Effector memory CD8-positive, alpha-beta T cell (primary cell): Measurements from ENCODE around the gene TRABD.
A peak's percentile ranks its signal among the peaks of the same experiment; 100 is the strongest.

Source experiments
- ATAC-seq: fragments of 150-1000 bp; cut with Tn5 transposase; replicated peaks from 2 replicates; pipeline ENCODE4 v1.10.0; 2021; ENCODE audit warnings: mild to moderate bottlenecking, moderate library complexity
- DNase-seq, 3 experiments: peaks; one replicate each; pipeline ENCODE4 v3.0.0; 2021
- H3K27ac Mint-ChIP-seq, 2 donors: one replicate each; pipeline ENCODE4 v1.8.0; 2022; ENCODE audit warnings: mild to moderate bottlenecking in 2 of 2, mixed read lengths in 2 of 2, moderate library complexity in 2 of 2
- H3K27me3 Mint-ChIP-seq, 2 donors: one replicate each; pipeline ENCODE4 v1.8.0; 2022; ENCODE audit warnings: mixed read lengths in 2 of 2
- H3K36me3 Mint-ChIP-seq: one replicate; pipeline ENCODE4 v1.8.0; 2022; ENCODE audit warnings: mild to moderate bottlenecking, moderate library complexity, mixed read lengths; ENCODE audit not compliant: insufficient read depth
- H3K4me1 Mint-ChIP-seq, 2 donors: one replicate each; pipeline ENCODE4 v1.8.0; 2022; ENCODE audit warnings: low read depth in 2 of 2, mixed read lengths in 2 of 2
- H3K4me3 Mint-ChIP-seq, 2 donors: one replicate each; pipeline ENCODE4 v1.8.0; 2022; ENCODE audit warnings: mild to moderate bottlenecking in 2 of 2, mixed read lengths in 2 of 2, moderate library complexity in 2 of 2
- H3K9me3 Mint-ChIP-seq, 2 donors: one replicate each; pipeline ENCODE4 v1.8.0; 2022; ENCODE audit warnings: mixed read lengths in 2 of 2

The TRABD gene

GRCh38 chr22:50220603-50221409, 35.1 kb downstream of the TRABD start:
- H3K27me3 Mint-ChIP-seq = no peaks in the 10 kb centered on the region
- peaks cover 82% of the 10 kb centered on the region for H3K36me3 Mint-ChIP-seq
- no peaks in the 10 kb centered on the region for H3K9me3 Mint-ChIP-seq
- H3K4me3 Mint-ChIP-seq = no peak overlapping the region
- no peak overlapping the region for H3K27ac Mint-ChIP-seq
- peaks cover 0 to 2% of the 10 kb centered on the region in 2 donors for H3K4me1 Mint-ChIP-seq
- ATAC-seq (no peak), DNase-seq (no peak)

GRCh38 chr22:50221410-50222300, 35.9 kb downstream of the TRABD start:
- ATAC-seq (no peak), DNase-seq (no peak)
- H3K27ac Mint-ChIP-seq = no peak overlapping the region
- peaks cover 0 to 2% of the 10 kb centered on the region in 2 donors for H3K4me1 Mint-ChIP-seq
- H3K27me3 Mint-ChIP-seq = no peaks in the 10 kb centered on the region
- H3K36me3 Mint-ChIP-seq = peaks cover 79% of the 10 kb centered on the region
- no peaks in the 10 kb centered on the region for H3K9me3 Mint-ChIP-seq
- no peak overlapping the region for H3K4me3 Mint-ChIP-seq

GRCh38 chr22:50222508-50222907, 36.8 kb downstream of the TRABD start:
- no peaks in the 10 kb centered on the region for H3K27me3 Mint-ChIP-seq
- peaks cover 79% of the 10 kb centered on the region for H3K36me3 Mint-ChIP-seq
- peak overlapping the region in 1 of 2 donors; percentile 32 for H3K27ac Mint-ChIP-seq
- no peak for ATAC-seq
- no peak overlapping the region for H3K4me3 Mint-ChIP-seq
- H3K4me1 Mint-ChIP-seq = peaks cover 4% of the 10 kb centered on the region in 2 donors
- H3K9me3 Mint-ChIP-seq = no peaks in the 10 kb centered on the region
- no peak for DNase-seq

- no peak overlapping the region for H3K4me3 Mint-ChIP-seq
- peaks cover 4 to 12% of the 10 kb centered on the region in 2 donors for H3K4me1 Mint-ChIP-seq
- no peaks in the 10 kb centered on the region for H3K9me3 Mint-ChIP-seq
- peaks cover 80% of the 10 kb centered on the region for H3K36me3 Mint-ChIP-seq
- ATAC-seq (no peak), DNase-seq (no peak)
- H3K27me3 Mint-ChIP-seq = no peaks in the 10 kb centered on the region
- peak overlapping the region in 1 of 2 donors; percentile 67 for H3K27ac Mint-ChIP-seq
Measured at GRCh38 chr22:50224071-50224470, 38.4 kb downstream of the TRABD start.

GRCh38 chr22:50225200-50225969, 39.7 kb downstream of the TRABD start:
- Mint-ChIP-seq H3K4me1 (peaks cover 4 to 12% of the 10 kb centered on the region in 2 donors), H3K27ac (peak overlapping the region in 1 of 2 donors; percentile 57), H3K27me3 (no peaks in the 10 kb centered on the region), H3K4me3 (no peak overlapping the region), H3K36me3 (peaks cover 73% of the 10 kb centered on the region), H3K9me3 (no peaks in the 10 kb centered on the region)
- DNase-seq (no peak), ATAC-seq (no peak)

GRCh38 chr22:50226063-50226874, 40.6 kb downstream of the TRABD start:
- H3K9me3 Mint-ChIP-seq = no peaks in the 10 kb centered on the region
- ATAC-seq (no peak), DNase-seq (no peak)
- H3K4me3 Mint-ChIP-seq = no peak overlapping the region
- peak overlapping the region in 1 of 2 donors; percentile 57 for H3K27ac Mint-ChIP-seq
- peaks cover 74% of the 10 kb centered on the region for H3K36me3 Mint-ChIP-seq
- H3K4me1 Mint-ChIP-seq = peaks cover 4 to 12% of the 10 kb centered on the region in 2 donors
- H3K27me3 Mint-ChIP-seq = no peaks in the 10 kb centered on the region

GRCh38 chr22:50226875-50227165, 41.1 kb downstream of the TRABD start:
- Mint-ChIP-seq H3K4me3 (no peak overlapping the region), H3K27ac (no peak overlapping the region), H3K36me3 (peaks cover 77% of the 10 kb centered on the region), H3K9me3 (no peaks in the 10 kb centered on the region), H3K4me1 (peaks cover 4 to 12% of the 10 kb centered on the region in 2 donors), H3K27me3 (no peaks in the 10 kb centered on the region)
- DNase-seq (no peak), ATAC-seq (no peak)

- peaks cover 4 to 12% of the 10 kb centered on the region in 2 donors for H3K4me1 Mint-ChIP-seq
Measured at GRCh38 chr22:50227579-50228215, 42.0 kb downstream of the TRABD start.

GRCh38 chr22:50228366-50228765, 42.7 kb downstream of the TRABD start:
- Mint-ChIP-seq H3K4me3 (no peak overlapping the region), H3K27ac (peak overlapping the region; percentile 52 to 89), H3K4me1 (peaks cover 4 to 12% of the 10 kb centered on the region in 2 donors), H3K36me3 (peaks cover 83% of the 10 kb centered on the region), H3K27me3 (no peaks in the 10 kb centered on the region), H3K9me3 (no peaks in the 10 kb centered on the region)
- no peak for DNase-seq
- no peak for ATAC-seq

More at GRCh38 chr22:50227579-50228215, 42.0 kb downstream of the TRABD start:
- DNase-seq (no peak), ATAC-seq (no peak)
- Mint-ChIP-seq H3K27me3 (no peaks in the 10 kb centered on the region), H3K9me3 (no peaks in the 10 kb centered on the region), H3K27ac (peak overlapping the region in 1 of 2 donors; percentile 18), H3K36me3 (peaks cover 81% of the 10 kb centered on the region), H3K4me3 (no peak overlapping the region)

GRCh38 chr22:50229370-50229769, 43.7 kb downstream of the TRABD start:
- Mint-ChIP-seq H3K27ac (peak overlapping the region in 1 of 2 donors; percentile 89), H3K9me3 (no peaks in the 10 kb centered on the region), H3K36me3 (peaks cover 81% of the 10 kb centered on the region), H3K4me1 (peaks cover 10 to 19% of the 10 kb centered on the region in 2 donors), H3K27me3 (no peaks in the 10 kb centered on the region), H3K4me3 (no peak overlapping the region)
- ATAC-seq (no peak), DNase-seq (no peak)

GRCh38 chr22:50232481-50233151, 46.9 kb downstream of the TRABD start:
- ATAC-seq (no peak), DNase-seq (no peak)
- H3K4me1 Mint-ChIP-seq = peaks cover 21 to 31% of the 10 kb centered on the region in 2 donors
- peak overlapping the region in 1 of 2 donors; percentile 38 for H3K27ac Mint-ChIP-seq
- H3K36me3 Mint-ChIP-seq = peaks cover 64% of the 10 kb centered on the region
- H3K27me3 Mint-ChIP-seq = no peaks in the 10 kb centered on the region
- no peak overlapping the region for H3K4me3 Mint-ChIP-seq
- H3K9me3 Mint-ChIP-seq = no peaks in the 10 kb centered on the region

GRCh38 chr22:50233223-50233622, 47.5 kb downstream of the TRABD start:
- H3K27me3 Mint-ChIP-seq = no peaks in the 10 kb centered on the region
- peaks cover 21 to 36% of the 10 kb centered on the region in 2 donors for H3K4me1 Mint-ChIP-seq
- no peaks in the 10 kb centered on the region for H3K9me3 Mint-ChIP-seq
- peaks cover 66% of the 10 kb centered on the region for H3K36me3 Mint-ChIP-seq
- H3K27ac Mint-ChIP-seq = no peak overlapping the region
- no peak for ATAC-seq
- no peak overlapping the region for H3K4me3 Mint-ChIP-seq
- DNase-seq = no peak
